Measurements from ENCODE around the gene CARS1. TPM values are rescaled to one million over a fixed set of nuclear protein-coding genes. Genes with fewer than 3 reads are reported as not detected.
A peak's percentile ranks its signal among the peaks of the same experiment; 100 is the strongest.

The CARS1 gene
- total RNA-seq, 1 donor from 2014 or later, result 151 TPM

GRCh38 chr11:2996976-2997375 lies 60.2 kb downstream of the CARS1 start:
- peaks cover 5% of the 10 kb centered on the region for H3K27me3 Mint-ChIP-seq (ENCODE audit: unreplicated experiment)
- no peak overlapping the region for H3K27ac Mint-ChIP-seq (ENCODE audit: unreplicated experiment)
- DNase-seq, result no peak
- H3K9me3 Mint-ChIP-seq (ENCODE audit: unreplicated experiment), result peaks cover 3% of the 10 kb centered on the region
- H3K36me3 Mint-ChIP-seq (ENCODE audit: unreplicated experiment), result no peaks in the 10 kb centered on the region
- TF ChIP-seq CTCF (IDR thresholded peaks at IDR 0.05; ENCODE audit: partially characterized antibody, unreplicated experiment), result no peak
- no peak overlapping the region for H3K4me3 Mint-ChIP-seq (ENCODE audit: unreplicated experiment)
- H3K4me1 Mint-ChIP-seq (ENCODE audit: low read depth, unreplicated experiment), result no peaks in the 10 kb centered on the region

- DNase-seq, result no peak
- Mint-ChIP-seq H3K9me3 (ENCODE audit: unreplicated experiment) (peaks cover 7% of the 10 kb centered on the region), H3K4me3 (ENCODE audit: unreplicated experiment) (no peak overlapping the region), H3K27ac (ENCODE audit: unreplicated experiment) (peak overlapping the region; percentile 23), H3K27me3 (ENCODE audit: unreplicated experiment) (peaks cover 9% of the 10 kb centered on the region), H3K36me3 (ENCODE audit: unreplicated experiment) (no peaks in the 10 kb centered on the region), H3K4me1 (ENCODE audit: low read depth, unreplicated experiment) (no peaks in the 10 kb centered on the region)
- TF ChIP-seq CTCF (IDR thresholded peaks at IDR 0.05; ENCODE audit: partially characterized antibody, unreplicated experiment), result no peak
Measured at GRCh38 chr11:2995893-2996554, 61.2 kb downstream of the CARS1 start.

- H3K27me3 Mint-ChIP-seq (ENCODE audit: unreplicated experiment), result peaks cover 7% of the 10 kb centered on the region
- no peak for TF ChIP-seq CTCF (IDR thresholded peaks at IDR 0.05; ENCODE audit: partially characterized antibody, unreplicated experiment)
- H3K4me3 Mint-ChIP-seq (ENCODE audit: unreplicated experiment), result no peak overlapping the region
- peaks cover 3% of the 10 kb centered on the region for H3K4me1 Mint-ChIP-seq (ENCODE audit: low read depth, unreplicated experiment)
- H3K9me3 Mint-ChIP-seq (ENCODE audit: unreplicated experiment), result peaks cover 8% of the 10 kb centered on the region
- H3K36me3 Mint-ChIP-seq (ENCODE audit: unreplicated experiment), result no peaks in the 10 kb centered on the region
- H3K27ac Mint-ChIP-seq (ENCODE audit: unreplicated experiment), result no peak overlapping the region
- no peak for DNase-seq
Measured at GRCh38 chr11:2995031-2995561, 62.1 kb downstream of the CARS1 start.

- DNase-seq, result no peak
- peak overlapping the region; percentile 32 for H3K4me3 Mint-ChIP-seq (ENCODE audit: unreplicated experiment)
- peaks cover 8% of the 10 kb centered on the region for H3K9me3 Mint-ChIP-seq (ENCODE audit: unreplicated experiment)
- no peak overlapping the region for H3K27ac Mint-ChIP-seq (ENCODE audit: unreplicated experiment)
- peaks cover 4% of the 10 kb centered on the region for H3K27me3 Mint-ChIP-seq (ENCODE audit: unreplicated experiment)
- H3K36me3 Mint-ChIP-seq (ENCODE audit: unreplicated experiment), result no peaks in the 10 kb centered on the region
- peaks cover 11% of the 10 kb centered on the region for H3K4me1 Mint-ChIP-seq (ENCODE audit: low read depth, unreplicated experiment)
- TF ChIP-seq CTCF (IDR thresholded peaks at IDR 0.05; ENCODE audit: partially characterized antibody, unreplicated experiment), result no peak
Measured at GRCh38 chr11:2994336-2994730, 62.9 kb downstream of the CARS1 start.

- no peak overlapping the region for H3K27ac Mint-ChIP-seq (ENCODE audit: unreplicated experiment)
- no peaks in the 10 kb centered on the region for H3K36me3 Mint-ChIP-seq (ENCODE audit: unreplicated experiment)
- H3K4me1 Mint-ChIP-seq (ENCODE audit: low read depth, unreplicated experiment), result peaks cover 22% of the 10 kb centered on the region
- H3K9me3 Mint-ChIP-seq (ENCODE audit: unreplicated experiment), result peaks cover 8% of the 10 kb centered on the region
- TF ChIP-seq CTCF (IDR thresholded peaks at IDR 0.05; ENCODE audit: partially characterized antibody, unreplicated experiment), result no peak
- peaks cover 4% of the 10 kb centered on the region for H3K27me3 Mint-ChIP-seq (ENCODE audit: unreplicated experiment)
- DNase-seq, result no peak
- peak overlapping the region; percentile 91 for H3K4me3 Mint-ChIP-seq (ENCODE audit: unreplicated experiment)
Measured at GRCh38 chr11:2992997-2993325, 64.3 kb downstream of the CARS1 start.

All from glutamatergic neuron (in vitro differentiated cells).